Prostate gland (tissue), 2 donors: ENCODE results near the gene ZCCHC13. TPM values are rescaled to one million over a fixed set of nuclear protein-coding genes. Genes with fewer than 3 reads are reported as not detected.

ENCODE experiments used
- DNase-seq: peaks from one replicate; pipeline ENCODE4 v3.0.0-alpha.2; 2019; ENCODE audit warnings: low spot score
- H3K27ac ChIP-seq, 2 donors: fragments of 200-600 bp; sonication (generic); 2 replicates each; pipeline ENCODE4 v1.5.1; 2017 to 2019
- H3K27me3 ChIP-seq: fragments of 200-600 bp; sonication (generic); replicated peaks from 2 replicates; pipeline ENCODE4 v1.5.1; 2019; ENCODE audit not compliant: insufficient read depth
- H3K36me3 ChIP-seq, 2 donors: fragments of 200-600 bp; sonication (generic); 1 replicate in 1 of 2; 2 replicates in 1 of 2; pipeline versions ENCODE4 v1.5.1 to v1.8.1; 2017 to 2019
- H3K4me1 ChIP-seq: fragments of 200-600 bp; sonication (generic); replicated peaks from 2 replicates; pipeline ENCODE4 v1.5.1; 2019
- H3K4me3 ChIP-seq, 2 donors: fragments of 200-600 bp; sonication (generic); 2 replicates each; pipeline ENCODE4 v1.5.1; 2017 to 2019
- H3K9me3 ChIP-seq: fragments of 200-600 bp; sonication (generic); 2 replicates; pipeline ENCODE4 v1.5.1; 2017
- CTCF ChIP-seq, 4 experiments: fragments of 200-600 bp in 2 of 4; fragments of 450-650 bp in 2 of 4; sonication (generic) in 2 of 4; IDR thresholded peaks; 1 replicate in 3 of 4; 2 replicates in 1 of 4; pipeline ENCODE4 v1.5.1; 2016 to 2019; ENCODE audit warnings: antibody characterized with exemption in 4 of 4, mild to moderate bottlenecking in 2 of 4, moderate library complexity in 2 of 4
- POLR2A ChIP-seq: fragments of 450-650 bp; IDR thresholded peaks from one replicate; pipeline ENCODE4 v1.6.1; 2016; ENCODE audit warnings: antibody characterized with exemption, mild to moderate bottlenecking
- POLR2AphosphoS5 ChIP-seq: sonication (generic); formaldehyde crosslinking; IDR thresholded peaks from one replicate; pipeline ENCODE4 v1.6.1; 2017; ENCODE audit warnings: antibody characterized with exemption
- WGBS: methylation state at CpG from one replicate; pipeline ENCODE4 v1.1.5; 2018; 5-methylcytosine and 5-hydroxymethylcytosine counted together
- intact Hi-C: fragments of 100-400 bp; cut with DNase I; formaldehyde crosslinking; loops from one replicate; pipeline ENCODE4 v1.14.2; 2022
- total RNA-seq, 2 donors: library from RNA; depleted of rRNA; stranded (reverse); fragments of >200 nt; gene quantifications; one replicate each; pipeline ENCODE4 v1.1.0, GENCODE V29; 2016

The ZCCHC13 gene
- total RNA-seq, 2 donors from 2014 or later: 3.7 TPM; not detected in 1

- Histone ChIP-seq H3K27me3 (no peaks in the 10 kb centered on the region), H3K27ac (peak overlapping the region; percentile 87 to 89), H3K4me1 (no peaks in the 10 kb centered on the region), H3K9me3 (no peaks in the 10 kb centered on the region), H3K36me3 (no peaks in the 10 kb centered on the region), H3K4me3 (peak overlapping the region; percentile 46 to 52)
- TF ChIP-seq POLR2AphosphoS5: no peak
- no peak for TF ChIP-seq POLR2A
- TF ChIP-seq CTCF (IDR thresholded peaks at IDR 0.05): no peak
- DNase-seq: no peak
- 0% methylated on average over 9 of the region's 9 CpGs for whole genome bisulfite sequencing
- intact Hi-C loops: loop anchor here (10.0 kb wide), 2 partner anchors 58 to 278 kb away; no protein-coding TSS in a partner anchor
Measured at GRCh38 chrX:74292808-74293123, 11.2 kb upstream of the ZCCHC13 start.

GRCh38 chrX:74293343-74293946 is 10.5 kb upstream of the ZCCHC13 start:
- TF ChIP-seq POLR2A (peak; percentile 72), CTCF (IDR thresholded peaks at IDR 0.05) (no peak), POLR2AphosphoS5 (peak; percentile 61)
- Histone ChIP-seq H3K36me3 (no peaks in the 10 kb centered on the region), H3K4me3 (peak overlapping the region; percentile 46 to 52), H3K27ac (peak overlapping the region; percentile 87 to 89), H3K27me3 (no peaks in the 10 kb centered on the region), H3K9me3 (no peaks in the 10 kb centered on the region), H3K4me1 (no peaks in the 10 kb centered on the region)
- peak; percentile 71 for DNase-seq
- intact Hi-C loops: loop anchor here (10.0 kb wide), 2 partner anchors 59 to 279 kb away; no protein-coding TSS in a partner anchor
- WGBS: 2% methylated on average over 19 of the region's 25 CpGs

DNA sequence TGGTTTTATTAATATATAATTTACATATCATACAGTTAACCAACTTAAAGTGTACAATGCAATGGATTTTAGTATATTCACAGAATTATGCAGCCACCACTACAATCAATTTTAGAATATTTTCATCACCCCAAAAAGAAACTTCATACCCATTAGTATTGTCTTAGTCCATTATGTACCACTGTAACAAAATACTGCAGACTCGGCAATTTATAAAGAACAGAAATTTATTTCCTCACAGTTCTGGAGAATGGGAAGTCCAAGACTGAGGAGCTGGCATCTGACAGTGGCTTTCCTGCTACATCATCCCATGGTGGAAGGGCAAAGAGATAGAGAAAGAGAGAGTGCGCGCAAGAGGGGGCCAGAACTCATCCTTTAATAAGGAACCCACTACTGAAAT is 8.9 kb upstream of the ZCCHC13 start:
- no peak overlapping the region for H3K4me3 ChIP-seq
- TF ChIP-seq CTCF (IDR thresholded peaks at IDR 0.05): no peak
- TF ChIP-seq POLR2AphosphoS5: no peak
- no peak for TF ChIP-seq POLR2A
- H3K27ac ChIP-seq: no peak overlapping the region
- H3K36me3 ChIP-seq: no peaks in the 10 kb centered on the region
- no peaks in the 10 kb centered on the region for H3K9me3 ChIP-seq
- intact Hi-C loops: loop anchor here (10.0 kb wide), 2 partner anchors 60 to 280 kb away; no protein-coding TSS in a partner anchor
- 94% methylated on average over 3 of the region's 3 CpGs for WGBS
- DNase-seq: no peak
- H3K4me1 ChIP-seq: no peaks in the 10 kb centered on the region
- no peaks in the 10 kb centered on the region for H3K27me3 ChIP-seq

DNA sequence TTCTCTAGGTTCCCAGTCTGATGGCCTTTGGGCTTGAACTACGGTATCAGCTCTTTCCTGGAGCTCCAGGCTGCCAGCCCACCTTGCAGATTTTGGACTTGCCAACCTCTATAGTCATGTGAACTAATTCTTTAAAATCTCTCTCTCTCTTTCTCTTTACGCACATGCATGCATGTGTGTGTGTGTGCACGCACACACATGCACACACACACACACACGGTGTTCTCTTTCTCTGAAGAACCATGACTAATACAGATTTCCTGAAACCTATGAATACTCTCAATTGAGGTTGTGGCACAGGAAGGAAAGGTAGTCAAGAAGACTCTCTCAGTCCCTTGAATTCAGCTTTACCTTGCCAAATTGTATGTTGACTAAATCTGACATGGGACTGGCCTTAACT is 6.2 kb upstream of the ZCCHC13 start:
- Histone ChIP-seq H3K4me3 (no peak overlapping the region), H3K27me3 (no peaks in the 10 kb centered on the region), H3K36me3 (no peaks in the 10 kb centered on the region), H3K27ac (no peak overlapping the region), H3K4me1 (no peaks in the 10 kb centered on the region), H3K9me3 (no peaks in the 10 kb centered on the region)
- 98% methylated on average over 4 of the region's 4 CpGs for WGBS
- TF ChIP-seq POLR2AphosphoS5: no peak
- no peak for TF ChIP-seq POLR2A
- TF ChIP-seq CTCF (IDR thresholded peaks at IDR 0.05): no peak
- intact Hi-C loops: loop anchor here (10.0 kb wide), 2 partner anchors 63 to 283 kb away; no protein-coding TSS in a partner anchor
- DNase-seq: no peak

GRCh38 chrX:74300869-74301268 is 3.1 kb upstream of the ZCCHC13 start:
- no peak overlapping the region for H3K4me3 ChIP-seq
- 56% methylated on average over 4 of the region's 4 CpGs for whole genome bisulfite sequencing
- no peaks in the 10 kb centered on the region for H3K36me3 ChIP-seq
- H3K27ac ChIP-seq: no peak overlapping the region
- DNase-seq: no peak
- H3K27me3 ChIP-seq: no peaks in the 10 kb centered on the region
- H3K4me1 ChIP-seq: no peaks in the 10 kb centered on the region
- TF ChIP-seq CTCF (IDR thresholded peaks at IDR 0.05) (no peak), POLR2AphosphoS5 (no peak), POLR2A (no peak)
- intact Hi-C loops: no loop called here
- H3K9me3 ChIP-seq: no peaks in the 10 kb centered on the region
